Measurements from ENCODE around the gene HOXC9. TPM values are rescaled to one million over a fixed set of nuclear protein-coding genes. Genes with fewer than 3 reads are reported as not detected.
A peak's percentile ranks its signal among the peaks of the same experiment; 100 is the strongest.

HOXC9 gene
- total RNA-seq, 1 donor from 2014 or later = not detected

DNA sequence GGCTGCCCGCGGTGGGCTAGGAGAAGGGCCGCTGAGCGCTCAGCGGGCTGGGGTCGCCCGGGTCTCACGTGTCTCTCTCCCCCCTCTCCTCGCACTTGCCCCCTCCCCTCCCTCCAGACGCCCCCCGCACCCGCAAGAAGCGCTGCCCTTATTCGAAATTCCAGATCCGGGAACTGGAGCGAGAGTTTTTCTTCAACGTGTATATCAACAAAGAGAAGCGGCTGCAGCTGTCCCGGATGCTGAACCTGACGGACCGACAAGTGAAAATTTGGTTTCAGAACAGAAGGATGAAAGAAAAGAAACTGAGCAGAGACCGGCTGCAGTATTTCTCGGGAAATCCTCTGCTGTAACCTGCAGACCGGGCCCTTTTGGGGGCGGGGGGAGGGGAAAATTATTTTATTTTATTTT is 24.9 kb upstream of the HOXC9 start:
- intact Hi-C loops (cut with micrococcal nuclease) = loop anchor here (2.0 kb wide), 2 partner anchors 22 to 72 kb away; no protein-coding TSS in a partner anchor
- Mint-ChIP-seq H3K4me3 (no peak overlapping the region), H3K36me3 (ENCODE audit: low read depth) (peaks cover 7% of the 10 kb centered on the region), H3K27me3 (peaks cover 89% of the 10 kb centered on the region), H3K4me1 (peaks cover 9% of the 10 kb centered on the region), H3K27ac (no peak overlapping the region), H3K9me3 (peaks cover 6% of the 10 kb centered on the region)
- no peak for DNase-seq

- no peak for DNase-seq
- intact Hi-C loops (cut with micrococcal nuclease) = loop anchor here (2.0 kb wide), 2 partner anchors 23 to 71 kb away; no protein-coding TSS in a partner anchor
- peaks cover 7% of the 10 kb centered on the region for H3K36me3 Mint-ChIP-seq (ENCODE audit: low read depth)
- peaks cover 90% of the 10 kb centered on the region for H3K27me3 Mint-ChIP-seq
- H3K4me1 Mint-ChIP-seq = peaks cover 9% of the 10 kb centered on the region
- H3K4me3 Mint-ChIP-seq = peak overlapping the region; percentile 36
- peak overlapping the region; percentile 80 for H3K27ac Mint-ChIP-seq
- peaks cover 6% of the 10 kb centered on the region for H3K9me3 Mint-ChIP-seq
Observed at GRCh38 chr12:53975479-53976152, 24.3 kb upstream of the HOXC9 start.

DNA sequence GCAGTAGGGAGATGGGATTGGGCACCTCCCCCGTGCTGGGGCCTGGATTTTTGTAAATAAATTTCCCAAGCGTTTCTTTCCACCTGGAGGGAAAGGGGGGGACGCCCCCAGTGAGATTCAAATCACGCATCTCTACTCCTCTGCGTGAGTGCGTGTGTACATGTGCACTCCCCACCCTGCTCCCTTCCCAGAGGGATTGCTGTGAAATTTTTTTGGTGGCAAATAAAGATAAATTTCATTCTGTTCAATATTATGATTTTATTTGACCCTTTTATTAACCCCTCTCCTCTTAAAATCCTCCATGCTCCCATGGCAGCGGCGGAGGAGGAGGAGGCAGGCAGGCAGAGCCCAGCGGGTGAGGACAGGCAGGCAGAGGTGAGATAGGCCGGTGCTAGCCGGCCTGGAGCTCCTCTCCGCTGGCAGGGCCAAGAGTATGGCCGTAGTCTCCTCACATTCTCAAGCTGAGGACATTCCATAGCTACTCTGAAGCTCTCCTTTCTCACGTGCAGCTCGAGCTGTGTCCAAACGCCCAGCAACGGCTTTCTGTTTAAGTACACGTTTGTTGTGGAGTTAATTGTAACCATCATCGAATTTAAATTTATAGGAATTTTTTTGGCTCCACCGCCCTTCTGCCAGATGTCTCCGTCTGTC is 23.7 kb upstream of the HOXC9 start:
- peak overlapping the region; percentile 51 for H3K27ac Mint-ChIP-seq
- peaks cover 90% of the 10 kb centered on the region for H3K27me3 Mint-ChIP-seq
- H3K4me3 Mint-ChIP-seq = no peak overlapping the region
- intact Hi-C loops (cut with micrococcal nuclease) = no loop called here
- peaks cover 6% of the 10 kb centered on the region for H3K9me3 Mint-ChIP-seq
- peaks cover 9% of the 10 kb centered on the region for H3K4me1 Mint-ChIP-seq
- peaks cover 5% of the 10 kb centered on the region for H3K36me3 Mint-ChIP-seq (ENCODE audit: low read depth)
- DNase-seq = no peak

GRCh38 chr12:53976823-53977595 is 23.0 kb upstream of the HOXC9 start:
- no peak overlapping the region for H3K27ac Mint-ChIP-seq
- no peak for DNase-seq
- H3K4me1 Mint-ChIP-seq = peaks cover 9% of the 10 kb centered on the region
- peaks cover 89% of the 10 kb centered on the region for H3K27me3 Mint-ChIP-seq
- peaks cover 5% of the 10 kb centered on the region for H3K36me3 Mint-ChIP-seq (ENCODE audit: low read depth)
- no peak overlapping the region for H3K4me3 Mint-ChIP-seq
- H3K9me3 Mint-ChIP-seq = peaks cover 6% of the 10 kb centered on the region
- intact Hi-C loops (cut with micrococcal nuclease) = no loop called here

DNA sequence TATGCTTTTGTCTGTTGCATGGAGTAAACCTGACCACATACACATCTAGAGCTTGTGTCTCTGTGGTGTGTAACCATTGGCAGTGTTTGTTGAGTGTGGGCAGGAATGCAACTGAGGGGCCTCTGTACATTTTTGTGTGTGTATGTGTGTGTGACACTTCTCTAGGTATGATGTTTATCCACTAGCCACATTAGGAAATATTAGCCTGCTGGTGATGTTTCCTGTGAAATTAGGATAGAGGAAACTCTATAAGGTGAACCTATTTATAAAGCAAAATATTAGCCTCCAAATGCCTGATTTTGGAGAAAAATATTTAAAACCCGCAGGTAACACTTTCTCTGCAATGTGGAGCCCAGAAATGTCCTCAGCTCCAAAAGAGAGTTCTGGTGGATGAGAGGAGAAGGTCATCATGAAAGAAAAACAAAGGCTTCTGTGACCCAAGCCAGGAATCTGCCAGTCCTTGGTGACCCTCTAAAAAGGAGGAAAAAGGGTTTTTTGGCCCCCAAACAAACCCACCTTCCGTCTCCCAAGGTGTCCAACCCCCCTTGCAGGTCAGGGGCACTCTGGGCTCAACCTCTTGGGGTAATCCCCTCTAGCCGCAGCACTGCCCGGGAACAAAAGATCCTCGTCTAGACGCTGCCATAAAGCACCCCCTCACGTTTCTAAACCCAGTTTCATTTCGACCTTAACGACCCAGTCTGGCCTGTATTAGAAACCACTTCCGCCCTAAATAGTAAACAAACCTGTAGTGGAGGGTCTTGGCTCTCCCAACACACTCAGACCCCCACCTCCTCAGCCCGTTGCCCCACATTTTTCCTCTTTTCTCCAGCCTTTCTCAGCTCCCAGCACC is 22.1 kb upstream of the HOXC9 start:
- Mint-ChIP-seq H3K27me3 (peaks cover 88% of the 10 kb centered on the region), H3K9me3 (peaks cover 6% of the 10 kb centered on the region), H3K27ac (no peak overlapping the region), H3K4me1 (peaks cover 9% of the 10 kb centered on the region), H3K4me3 (no peak overlapping the region), H3K36me3 (ENCODE audit: low read depth) (peaks cover 5% of the 10 kb centered on the region)
- intact Hi-C loops (cut with micrococcal nuclease) = no loop called here
- no peak for DNase-seq

- no peaks in the 10 kb centered on the region for H3K36me3 Mint-ChIP-seq (ENCODE audit: low read depth)
- H3K4me1 Mint-ChIP-seq = peaks cover 4% of the 10 kb centered on the region
- H3K27me3 Mint-ChIP-seq = peaks cover 90% of the 10 kb centered on the region
- DNase-seq = no peak
- no peak overlapping the region for H3K4me3 Mint-ChIP-seq
- no peak overlapping the region for H3K27ac Mint-ChIP-seq
- intact Hi-C loops (cut with micrococcal nuclease) = no loop called here
- H3K9me3 Mint-ChIP-seq = no peaks in the 10 kb centered on the region
Observed at GRCh38 chr12:53978477-53979356, 21.2 kb upstream of the HOXC9 start.

DNA sequence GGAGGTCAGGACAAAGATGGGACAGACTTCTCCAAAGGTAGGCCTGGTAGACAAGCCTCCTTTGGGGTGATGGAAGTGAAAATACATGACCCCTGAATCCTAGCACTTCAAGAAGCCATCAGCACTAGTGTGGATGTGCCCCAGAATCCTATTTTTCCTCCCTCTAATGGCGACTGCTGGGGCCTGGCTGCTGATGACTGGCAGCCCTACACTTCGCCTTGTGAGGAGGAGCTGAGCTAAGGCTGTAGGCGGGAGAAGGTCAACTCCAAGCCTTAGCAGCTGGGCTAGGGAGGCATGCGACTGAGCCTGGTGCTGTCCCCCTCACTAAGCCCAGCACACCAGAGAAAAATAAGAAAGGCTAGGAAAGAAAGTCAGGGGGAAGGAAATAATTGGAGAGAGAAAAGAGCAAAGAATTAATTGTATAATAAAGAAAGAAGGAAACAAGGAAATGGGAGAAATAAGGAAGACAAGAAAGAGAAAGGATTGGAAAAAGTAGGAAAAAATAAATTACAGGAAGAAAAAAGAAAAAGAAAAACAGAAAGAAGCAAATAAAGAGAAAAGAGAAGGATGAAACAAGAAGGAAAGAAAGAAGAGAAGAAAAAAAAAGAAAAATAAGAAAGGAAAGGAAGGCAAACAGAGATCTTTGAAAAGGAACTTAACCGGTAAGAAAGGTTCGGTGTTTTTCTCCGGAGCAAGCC is 19.7 kb upstream of the HOXC9 start:
- intact Hi-C loops (cut with micrococcal nuclease) = loop anchor here (10.0 kb wide), 1 partner anchor 285 kb away; no protein-coding TSS in a partner anchor
- Mint-ChIP-seq H3K4me1 (peaks cover 8% of the 10 kb centered on the region), H3K9me3 (no peaks in the 10 kb centered on the region), H3K4me3 (no peak overlapping the region), H3K27me3 (peaks cover 94% of the 10 kb centered on the region), H3K27ac (no peak overlapping the region), H3K36me3 (ENCODE audit: low read depth) (peaks cover 2% of the 10 kb centered on the region)
- no peak for DNase-seq

DNA sequence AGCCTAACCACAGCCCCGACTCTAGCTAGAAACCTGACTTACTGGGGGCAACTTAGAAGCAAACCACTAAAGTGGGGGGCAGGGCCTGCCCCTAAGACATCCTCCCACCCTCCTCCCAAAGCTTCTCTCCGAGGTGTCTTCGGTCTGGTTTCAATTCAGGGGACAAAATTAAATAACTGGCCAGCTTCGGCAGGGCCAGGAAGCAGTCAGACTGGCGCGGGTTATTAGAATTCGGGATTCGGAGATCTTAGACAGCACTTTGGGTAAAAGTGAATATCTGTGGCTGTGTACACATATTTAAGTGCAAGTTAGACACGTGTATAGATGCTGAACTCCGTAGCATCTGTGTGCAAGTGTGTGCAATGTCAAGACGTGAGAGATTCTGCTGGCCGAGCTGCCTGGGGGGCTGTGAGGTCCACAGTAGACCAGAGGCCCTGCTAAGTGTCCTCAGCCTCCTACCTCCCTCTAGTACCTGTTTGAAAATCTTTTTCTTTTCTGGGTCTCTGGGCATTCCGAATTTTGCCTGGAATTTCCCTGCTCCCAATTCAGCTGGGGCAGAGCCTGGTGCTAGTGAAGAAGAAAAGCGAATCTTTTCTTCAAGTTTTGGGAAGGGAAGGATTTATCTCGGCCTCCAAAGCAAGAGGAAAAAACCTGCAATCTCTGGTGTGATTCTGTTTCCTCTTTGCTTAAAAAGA is 19.0 kb upstream of the HOXC9 start:
- peaks cover 9% of the 10 kb centered on the region for H3K4me1 Mint-ChIP-seq
- no peak overlapping the region for H3K4me3 Mint-ChIP-seq
- intact Hi-C loops (cut with micrococcal nuclease) = loop anchor here (10.0 kb wide), 1 partner anchor 286 kb away; no protein-coding TSS in a partner anchor

GRCh38 chr12:53981634-53982565 is 18.1 kb upstream of the HOXC9 start:
- Mint-ChIP-seq H3K27me3 (peaks cover 91% of the 10 kb centered on the region), H3K27ac (no peak overlapping the region), H3K4me3 (no peak overlapping the region), H3K4me1 (peaks cover 12% of the 10 kb centered on the region), H3K36me3 (ENCODE audit: low read depth) (peaks cover 2% of the 10 kb centered on the region), H3K9me3 (no peaks in the 10 kb centered on the region)
- intact Hi-C loops (cut with micrococcal nuclease) = loop anchor here (2.0 to 10.0 kb wide), 2 partner anchors 15 to 287 kb away; no protein-coding TSS in a partner anchor
- no peak for DNase-seq

More for the DNA sequence above, 19.0 kb upstream of the HOXC9 start:
- Mint-ChIP-seq H3K9me3 (no peaks in the 10 kb centered on the region), H3K27ac (no peak overlapping the region), H3K27me3 (peaks cover 92% of the 10 kb centered on the region), H3K36me3 (ENCODE audit: low read depth) (peaks cover 2% of the 10 kb centered on the region)
- DNase-seq = no peak

- Mint-ChIP-seq H3K4me3 (no peak overlapping the region), H3K27ac (no peak overlapping the region), H3K36me3 (ENCODE audit: low read depth) (peaks cover 2% of the 10 kb centered on the region), H3K4me1 (peaks cover 12% of the 10 kb centered on the region), H3K27me3 (peaks cover 91% of the 10 kb centered on the region), H3K9me3 (no peaks in the 10 kb centered on the region)
- intact Hi-C loops (cut with micrococcal nuclease) = loop anchor here (2.0 to 10.0 kb wide), 2 partner anchors 14 to 288 kb away; no protein-coding TSS in a partner anchor
- no peak for DNase-seq
Observed at GRCh38 chr12:53982648-53983567, 17.1 kb upstream of the HOXC9 start.
